ENCODE data around the gene SLC9A4. TPM values are rescaled to one million over a fixed set of nuclear protein-coding genes. Genes with fewer than 3 reads are reported as not detected.

Gene SLC9A4
- total RNA-seq, 1 donor from 2014 or later = not detected

Small RNAs within 50 kb of the gene (microRNA-seq; reads per million reads assigned to microRNA genes)
- gene MIR4772 = not detected

Other genes with a start within 250 kb of the SLC9A4 start
- gene IL1RL1, start 161.7 kb upstream of the SLC9A4 start, total RNA-seq = 1.3 TPM
- gene IL18R1, start 117.4 kb upstream of the SLC9A4 start, total RNA-seq = 0.67 TPM
- gene IL18RAP, start 50.1 kb upstream of the SLC9A4 start, total RNA-seq = 0.30 TPM
- gene SLC9A2, start 146.3 kb downstream of the SLC9A4 start, total RNA-seq = not detected